Keratinocyte (primary cell): Measurements from ENCODE around the gene NGRN. TPM values are rescaled to one million over a fixed set of nuclear protein-coding genes. Genes with fewer than 3 reads are reported as not detected.
"Not testable (repeated sequence)": the region's sequence is repeated elsewhere in the genome, so short reads cannot be mapped to it uniquely, and the experiment has no call there.

Experiments
- DNase-seq: peaks from one replicate; pipeline ENCODE4 v3.0.0-alpha.2; 2011; ENCODE audit warnings: low read depth, missing footprints, low spot score
- FAIRE-seq: peaks from 2 replicates; lab custom pipeline; 2011; peaks lifted over from hg19 to GRCh38; lab: Jason Lieb, UNC
- H2AFZ ChIP-seq: 2 replicates; pipeline ENCODE4 v1.6.0; 2012; ENCODE audit warnings: low read length, control low read depth, inconsistent platforms; ENCODE audit not compliant: control insufficient read depth
- H3K27ac ChIP-seq: 2 replicates; pipeline ENCODE4 v1.5.1; 2011; ENCODE audit warnings: low read length; ENCODE audit not compliant: control insufficient read depth, insufficient read depth
- H3K27me3 ChIP-seq: 3 replicates; pipeline ENCODE4 v1.6.0; 2011; ENCODE audit warnings: low read length; ENCODE audit not compliant: control insufficient read depth, insufficient read depth; ENCODE audit errors: extremely low read depth
- H3K36me3 ChIP-seq, 2 experiments: 2 replicates in 1 of 2; 3 replicates in 1 of 2; pipeline ENCODE4 v1.5.1; 2011; ENCODE audit warnings: low read length in 2 of 2, mild to moderate bottlenecking in 1 of 2; ENCODE audit not compliant: control insufficient read depth in 2 of 2, insufficient read depth in 2 of 2; ENCODE audit errors: extremely low read depth in 1 of 2
- H3K4me1 ChIP-seq: 3 replicates; pipeline ENCODE4 v1.5.1; 2011; ENCODE audit warnings: low read length; ENCODE audit not compliant: control insufficient read depth, insufficient read depth; ENCODE audit errors: extremely low read depth
- H3K4me2 ChIP-seq: 3 replicates; pipeline ENCODE4 v1.6.0; 2011; ENCODE audit warnings: low read depth, low read length; ENCODE audit not compliant: control insufficient read depth, insufficient read depth; ENCODE audit errors: extremely low read depth
- H3K4me3 ChIP-seq, 3 experiments: fragments of 200-600 bp in 1 of 3; sonication (generic) in 1 of 3; 2 replicates in 2 of 3; 3 replicates in 1 of 3; pipeline ENCODE4 v1.5.1; 2011 to 2016; ENCODE audit warnings: low read length in 3 of 3, mild to moderate bottlenecking in 3 of 3, control low read depth in 2 of 3, inconsistent platforms in 1 of 3, low read depth in 1 of 3, mixed read lengths in 1 of 3, mixed run types in 1 of 3, moderate library complexity in 1 of 3; ENCODE audit not compliant: control insufficient read depth in 2 of 3, insufficient read depth in 2 of 3; ENCODE audit errors: extremely low read depth in 1 of 3
- H3K79me2 ChIP-seq: 2 replicates; pipeline ENCODE4 v1.6.0; 2012; ENCODE audit warnings: low read length; ENCODE audit not compliant: control insufficient read depth, insufficient read depth
- H3K9ac ChIP-seq: 3 replicates; pipeline ENCODE4 v1.6.0; 2011; ENCODE audit warnings: low read length; ENCODE audit not compliant: control insufficient read depth, insufficient read depth; ENCODE audit errors: extremely low read depth
- H3K9me1 ChIP-seq: 3 replicates; pipeline ENCODE4 v1.6.0; 2011; ENCODE audit warnings: low read length; ENCODE audit not compliant: control insufficient read depth, insufficient read depth; ENCODE audit errors: extremely low read depth
- H3K9me3 ChIP-seq: 2 replicates; pipeline ENCODE4 v1.5.1; 2012; ENCODE audit warnings: low read depth, low read length; ENCODE audit not compliant: control insufficient read depth
- H4K20me1 ChIP-seq: 3 replicates; pipeline ENCODE4 v1.6.0; 2011; ENCODE audit warnings: low read length; ENCODE audit not compliant: control insufficient read depth, insufficient read depth; ENCODE audit errors: extremely low read depth
- EZH2 ChIP-seq: IDR thresholded peaks from one replicate; pipeline ENCODE4 v1.6.1; 2012; ENCODE audit warnings: inconsistent platforms, mild to moderate bottlenecking, low read length, moderate library complexity
- dilution Hi-C: fragments of 300-500 bp; cut with MboI; formaldehyde crosslinking; loops from one replicate; pipeline ENCODE4 v1.7.0; 2020; ENCODE audit warnings: low sequenced_read_pairs; ENCODE audit not compliant: extremely low pct_ligation_motif_present
- polyA plus RNA-seq, 5 experiments: library from polyadenylated mRNA; depleted of rRNA in 3 of 5; stranded (reverse) in 3 of 5; stranded (forward) in 1 of 5; unstranded in 1 of 5; fragments of >200 nt; gene quantifications; 1 replicate in 1 of 5; 2 replicates in 3 of 5; 3 replicates in 1 of 5; pipeline versions ENCODE4 v1.2.1 to v1.2.3, GENCODE V29; 2011 to 2012; ENCODE audit warnings: missing spikeins in 2 of 5, low read depth in 1 of 5, low replicate concordance in 1 of 5
- TF ChIP-seq, protein P1 (sequence below), 3 experiments: IDR thresholded peaks in 1 of 3; conservative IDR thresholded peaks in 1 of 3; optimal IDR thresholded peaks in 1 of 3; 2 replicates in 2 of 3; 3 replicates in 1 of 3; pipeline versions ENCODE3 to v1.5.1; 2011; ENCODE audit warnings: low read length in 3 of 3, mild to moderate bottlenecking in 3 of 3, moderate library complexity in 2 of 3, control low read depth in 1 of 3, inconsistent platforms in 1 of 3; ENCODE audit not compliant: insufficient read depth in 2 of 3; ENCODE audit errors: extremely low read depth in 1 of 3

Gene NGRN
- polyA plus RNA-seq, 1 donor (not counting 4 experiments of a cell fraction or from before 2014, with no cell fraction given) = 54.9 TPM

DNA sequence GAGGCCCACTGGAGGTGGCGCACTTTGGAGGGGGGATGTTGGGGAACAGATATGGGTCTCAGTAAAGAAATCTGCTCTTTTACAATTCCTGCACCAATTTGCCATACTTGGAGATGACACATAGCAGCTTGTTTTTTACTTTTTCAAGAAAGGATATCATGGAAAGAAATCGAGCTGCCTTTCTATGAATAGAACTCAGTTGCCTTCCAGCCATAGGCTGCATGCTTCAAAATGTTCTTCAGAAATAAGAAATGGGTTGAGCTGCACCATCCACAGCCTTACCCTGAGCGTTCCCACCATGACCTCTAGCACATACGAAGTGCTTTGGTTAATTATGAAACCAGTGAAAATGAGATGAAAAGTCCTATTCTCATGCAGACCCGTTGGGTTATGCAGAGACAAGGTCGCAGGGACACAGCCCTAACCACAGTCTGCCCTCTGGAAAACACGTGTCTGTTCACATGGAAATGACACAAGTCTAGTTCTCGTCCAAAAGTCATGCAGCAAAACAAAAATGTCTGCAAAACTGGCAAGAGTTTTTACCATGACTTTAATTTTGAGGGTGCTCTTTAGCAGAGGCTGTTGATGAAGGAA, 36.3 kb downstream of the NGRN start:
- Histone ChIP-seq H3K4me3 (no peak overlapping the region), H3K4me2 (no peak overlapping the region), H3K9ac (no peak overlapping the region), H3K27ac (no peak overlapping the region), H2AFZ (no peak overlapping the region), H3K27me3 (no peaks in the 10 kb centered on the region), H3K4me1 (no peaks in the 10 kb centered on the region), H3K9me1 (no peaks in the 10 kb centered on the region), H3K79me2 (no peaks in the 10 kb centered on the region), H4K20me1 (no peaks in the 10 kb centered on the region), H3K9me3 (no peaks in the 10 kb centered on the region), H3K36me3 (no peaks in the 10 kb centered on the region)
- no peak for DNase-seq
- FAIRE-seq = no peak
- dilution Hi-C loops = no loop called here
- TF ChIP-seq, protein P1, sequence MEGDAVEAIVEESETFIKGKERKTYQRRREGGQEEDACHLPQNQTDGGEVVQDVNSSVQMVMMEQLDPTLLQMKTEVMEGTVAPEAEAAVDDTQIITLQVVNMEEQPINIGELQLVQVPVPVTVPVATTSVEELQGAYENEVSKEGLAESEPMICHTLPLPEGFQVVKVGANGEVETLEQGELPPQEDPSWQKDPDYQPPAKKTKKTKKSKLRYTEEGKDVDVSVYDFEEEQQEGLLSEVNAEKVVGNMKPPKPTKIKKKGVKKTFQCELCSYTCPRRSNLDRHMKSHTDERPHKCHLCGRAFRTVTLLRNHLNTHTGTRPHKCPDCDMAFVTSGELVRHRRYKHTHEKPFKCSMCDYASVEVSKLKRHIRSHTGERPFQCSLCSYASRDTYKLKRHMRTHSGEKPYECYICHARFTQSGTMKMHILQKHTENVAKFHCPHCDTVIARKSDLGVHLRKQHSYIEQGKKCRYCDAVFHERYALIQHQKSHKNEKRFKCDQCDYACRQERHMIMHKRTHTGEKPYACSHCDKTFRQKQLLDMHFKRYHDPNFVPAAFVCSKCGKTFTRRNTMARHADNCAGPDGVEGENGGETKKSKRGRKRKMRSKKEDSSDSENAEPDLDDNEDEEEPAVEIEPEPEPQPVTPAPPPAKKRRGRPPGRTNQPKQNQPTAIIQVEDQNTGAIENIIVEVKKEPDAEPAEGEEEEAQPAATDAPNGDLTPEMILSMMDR (optimal IDR thresholded peaks at IDR 0.05 in 1 of 3, IDR thresholded peaks at IDR 0.05 in 1 of 3, conservative IDR thresholded peaks at IDR 0.05 in 1 of 3; ENCODE audit: extremely low read depth in 1 of 3, insufficient read depth in 2 of 3, low read length in 3 of 3) = no peak
- TF ChIP-seq EZH2 = no peak

DNA sequence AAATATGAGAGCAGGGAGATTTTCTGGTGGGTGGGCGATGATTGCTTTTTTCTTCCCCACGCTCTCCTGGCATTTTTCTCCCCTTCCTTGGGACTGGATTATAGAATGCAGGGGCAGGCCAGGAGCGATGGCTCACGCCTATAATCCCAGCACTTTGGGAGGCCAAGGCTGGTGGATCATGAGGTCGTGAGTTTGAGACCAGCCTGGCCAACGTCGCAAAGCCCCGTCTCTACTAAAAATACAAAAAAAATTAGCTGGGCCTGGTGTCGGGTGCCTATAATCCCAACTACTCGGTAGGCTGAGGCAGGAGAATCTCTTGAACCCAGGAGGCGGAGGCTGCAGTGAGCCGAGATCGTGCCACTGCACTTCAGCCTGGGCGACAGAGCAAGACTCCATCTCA, 39.9 kb downstream of the NGRN start:
- H3K4me2 ChIP-seq, H2AFZ ChIP-seq, dilution Hi-C loops, FAIRE-seq, H3K4me3 ChIP-seq, DNase-seq, H3K9ac ChIP-seq, H3K9me3 ChIP-seq, H3K4me1 ChIP-seq, H3K27me3 ChIP-seq, H4K20me1 ChIP-seq, H3K9me1 ChIP-seq, H3K79me2 ChIP-seq, H3K36me3 ChIP-seq, H3K27ac ChIP-seq: not testable (repeated sequence)

DNA sequence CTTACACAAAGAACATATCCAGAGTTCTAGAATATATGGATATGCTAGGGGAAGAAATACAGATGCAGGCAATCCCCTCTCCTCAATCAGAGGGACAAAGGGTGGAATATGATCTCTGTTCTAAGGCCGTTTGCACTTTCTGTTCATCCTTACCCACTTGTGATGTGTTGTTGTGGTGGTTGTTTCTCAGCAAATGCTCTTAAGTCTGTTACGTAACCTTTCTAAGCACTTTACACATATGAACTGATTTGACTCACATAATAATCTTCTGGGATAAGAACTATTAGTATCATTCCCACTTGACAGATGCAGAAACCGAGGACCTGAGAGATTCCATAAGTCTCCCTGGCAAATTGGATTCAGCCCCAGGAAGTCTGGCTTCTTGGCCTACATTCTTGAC, 40.5 kb downstream of the NGRN start:
- TF ChIP-seq, protein P1 (optimal IDR thresholded peaks at IDR 0.05 in 1 of 3, IDR thresholded peaks at IDR 0.05 in 1 of 3, conservative IDR thresholded peaks at IDR 0.05 in 1 of 3; ENCODE audit: extremely low read depth in 1 of 3, insufficient read depth in 2 of 3, low read length in 3 of 3) = no peak
- no peak for TF ChIP-seq EZH2
- Histone ChIP-seq H3K4me3 (no peak overlapping the region), H3K4me2 (no peak overlapping the region), H3K27me3 (no peaks in the 10 kb centered on the region), H3K9me3 (no peaks in the 10 kb centered on the region), H3K9ac (no peak overlapping the region), H3K79me2 (no peaks in the 10 kb centered on the region), H4K20me1 (no peaks in the 10 kb centered on the region), H3K27ac (no peak overlapping the region), H3K4me1 (no peaks in the 10 kb centered on the region), H2AFZ (no peak overlapping the region), H3K9me1 (no peaks in the 10 kb centered on the region), H3K36me3 (no peaks in the 10 kb centered on the region)
- FAIRE-seq (no peak), DNase-seq (no peak)
- dilution Hi-C loops = no loop called here
